Activated CD8-positive, alpha-beta T cell treated with anti-CD3 and anti-CD28 coated beads for 36 hours (primary cell): Measurements from ENCODE around the gene NPY2R. TPM values are rescaled to one million over a fixed set of nuclear protein-coding genes. Genes with fewer than 3 reads are reported as not detected.

Source experiments
- ATAC-seq: fragments of 200-7000 bp; cut with Tn5 transposase; one replicate; pipeline ENCODE4 v1.10.0; 2021; ENCODE audit warnings: mild to moderate bottlenecking, moderate library complexity
- CTCF ChIA-PET: fragments of 350-600 bp; sonication (Branson Sonifier 250); formaldehyde crosslinking; loops from one replicate; lab custom pipeline; 2021; ENCODE audit warnings: antibody characterized with exemption; lab: Charles Lee
- POLR2A ChIA-PET: fragments of 350-600 bp; sonication (Branson Sonifier 250); formaldehyde crosslinking; loops from one replicate; lab custom pipeline; 2021; ENCODE audit warnings: antibody characterized with exemption; lab: Charles Lee
- DNase-seq: peaks from one replicate; pipeline ENCODE4 v3.0.0-alpha.2; 2020
- H3K27ac Mint-ChIP-seq: one replicate; pipeline ENCODE4 v1.8.0; 2021; ENCODE audit warnings: mild to moderate bottlenecking, mixed read lengths
- H3K27me3 Mint-ChIP-seq: one replicate; pipeline ENCODE4 v1.8.0; 2021; ENCODE audit warnings: mixed read lengths
- H3K36me3 Mint-ChIP-seq: one replicate; pipeline ENCODE4 v1.8.0; 2021; ENCODE audit warnings: low read depth, mixed read lengths
- H3K4me1 Mint-ChIP-seq: one replicate; pipeline ENCODE4 v1.8.0; 2021; ENCODE audit warnings: low read depth, mixed read lengths
- H3K4me3 Mint-ChIP-seq: one replicate; pipeline ENCODE4 v1.8.0; 2021; ENCODE audit warnings: mild to moderate bottlenecking, moderate library complexity, mixed read lengths
- H3K9me3 Mint-ChIP-seq: one replicate; pipeline ENCODE4 v1.8.0; 2021; ENCODE audit warnings: mixed read lengths
- intact Hi-C: fragments of 100-400 bp; cut with micrococcal nuclease; formaldehyde crosslinking; loops from one replicate; pipeline ENCODE4 v1.10.0; 2022
- total RNA-seq, 2 experiments: library from RNA; stranded (reverse); gene quantifications; one replicate each; pipeline ENCODE4 v1.2.3, GENCODE V29; 2021
- TF ChIP-seq, protein P1 (sequence below): fragments of 200-600 bp; IDR thresholded peaks from one replicate; pipeline ENCODE4 v1.8.0; 2022; ENCODE audit warnings: antibody characterized with exemption, mild to moderate bottlenecking

NPY2R gene
- total RNA-seq, 2 experiments from 2014 or later: not detected

DNA sequence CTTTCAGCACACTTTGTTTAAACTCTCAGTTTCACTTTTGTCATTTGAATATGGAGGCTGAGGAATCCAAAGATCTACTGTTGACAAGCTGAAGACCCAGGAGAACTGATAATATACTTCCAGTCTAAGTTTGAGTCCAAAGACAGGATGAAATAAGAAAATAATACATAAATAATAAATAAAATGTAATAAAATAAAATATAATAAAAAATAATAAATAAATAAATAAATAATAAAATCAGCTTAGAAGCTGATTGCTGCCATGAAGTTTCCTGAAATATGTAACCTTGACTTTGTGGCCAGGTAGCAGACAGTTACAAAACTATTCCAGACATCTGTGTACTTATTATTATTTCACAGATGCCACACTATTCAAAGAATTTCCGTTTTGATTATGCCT lies 55.0 kb downstream of the NPY2R start:
- DNase-seq: no peak
- H3K27ac Mint-ChIP-seq: no peak overlapping the region
- no peaks in the 10 kb centered on the region for H3K4me1 Mint-ChIP-seq
- H3K36me3 Mint-ChIP-seq: no peaks in the 10 kb centered on the region
- TF ChIP-seq, protein P1, sequence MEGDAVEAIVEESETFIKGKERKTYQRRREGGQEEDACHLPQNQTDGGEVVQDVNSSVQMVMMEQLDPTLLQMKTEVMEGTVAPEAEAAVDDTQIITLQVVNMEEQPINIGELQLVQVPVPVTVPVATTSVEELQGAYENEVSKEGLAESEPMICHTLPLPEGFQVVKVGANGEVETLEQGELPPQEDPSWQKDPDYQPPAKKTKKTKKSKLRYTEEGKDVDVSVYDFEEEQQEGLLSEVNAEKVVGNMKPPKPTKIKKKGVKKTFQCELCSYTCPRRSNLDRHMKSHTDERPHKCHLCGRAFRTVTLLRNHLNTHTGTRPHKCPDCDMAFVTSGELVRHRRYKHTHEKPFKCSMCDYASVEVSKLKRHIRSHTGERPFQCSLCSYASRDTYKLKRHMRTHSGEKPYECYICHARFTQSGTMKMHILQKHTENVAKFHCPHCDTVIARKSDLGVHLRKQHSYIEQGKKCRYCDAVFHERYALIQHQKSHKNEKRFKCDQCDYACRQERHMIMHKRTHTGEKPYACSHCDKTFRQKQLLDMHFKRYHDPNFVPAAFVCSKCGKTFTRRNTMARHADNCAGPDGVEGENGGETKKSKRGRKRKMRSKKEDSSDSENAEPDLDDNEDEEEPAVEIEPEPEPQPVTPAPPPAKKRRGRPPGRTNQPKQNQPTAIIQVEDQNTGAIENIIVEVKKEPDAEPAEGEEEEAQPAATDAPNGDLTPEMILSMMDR: no peak
- no peak for ATAC-seq
- ChIA-PET CTCF (no interaction called here), POLR2A (no interaction called here)
- no peaks in the 10 kb centered on the region for H3K27me3 Mint-ChIP-seq
- peaks cover 2% of the 10 kb centered on the region for H3K9me3 Mint-ChIP-seq
- no peak overlapping the region for H3K4me3 Mint-ChIP-seq
- intact Hi-C loops: no loop called here

DNA sequence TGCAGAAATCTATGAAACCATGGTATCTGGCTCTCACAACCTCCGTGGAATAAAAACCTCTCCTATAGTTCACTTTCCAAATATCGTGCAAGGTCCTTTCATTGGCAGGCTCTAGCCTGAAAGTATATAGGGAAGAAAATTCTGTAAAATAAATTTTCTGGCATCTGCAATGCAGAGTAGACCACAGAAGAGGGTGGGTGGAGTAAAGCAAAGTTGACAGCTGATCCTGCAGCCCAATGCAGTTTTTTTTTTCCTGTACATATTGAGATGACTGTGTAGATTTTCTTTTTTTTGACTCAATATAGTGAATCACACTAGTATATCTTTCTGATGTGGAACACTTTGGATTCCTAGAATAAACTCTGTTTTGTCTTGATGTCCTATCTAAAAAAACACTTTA lies 56.7 kb downstream of the NPY2R start:
- no peaks in the 10 kb centered on the region for H3K9me3 Mint-ChIP-seq
- intact Hi-C loops: no loop called here
- H3K36me3 Mint-ChIP-seq: no peaks in the 10 kb centered on the region
- H3K27me3 Mint-ChIP-seq: no peaks in the 10 kb centered on the region
- TF ChIP-seq, protein P1: no peak
- DNase-seq (no peak), ATAC-seq (no peak)
- POLR2A ChIA-PET: no interaction called here
- H3K4me1 Mint-ChIP-seq: no peaks in the 10 kb centered on the region
- H3K27ac Mint-ChIP-seq: no peak overlapping the region
- CTCF ChIA-PET: no interaction called here
- H3K4me3 Mint-ChIP-seq: no peak overlapping the region

Other genes with a start within 250 kb of the NPY2R start
- gene MAP9, start 168.3 kb downstream of the NPY2R start, total RNA-seq: 1 to 10 TPM; 8.3 to 8.4 TPM